HG03060 (cell line): ENCODE results near the gene NMB.

Experiments used
- ATAC-seq: cut with Tn5 transposase; IDR thresholded peaks from one replicate; pipeline ENCODE4 v1.9.1; 2021; ENCODE audit warnings: low read depth, moderate number of reproducible peaks; ENCODE audit not compliant: unreplicated experiment

The NMB gene

DNA sequence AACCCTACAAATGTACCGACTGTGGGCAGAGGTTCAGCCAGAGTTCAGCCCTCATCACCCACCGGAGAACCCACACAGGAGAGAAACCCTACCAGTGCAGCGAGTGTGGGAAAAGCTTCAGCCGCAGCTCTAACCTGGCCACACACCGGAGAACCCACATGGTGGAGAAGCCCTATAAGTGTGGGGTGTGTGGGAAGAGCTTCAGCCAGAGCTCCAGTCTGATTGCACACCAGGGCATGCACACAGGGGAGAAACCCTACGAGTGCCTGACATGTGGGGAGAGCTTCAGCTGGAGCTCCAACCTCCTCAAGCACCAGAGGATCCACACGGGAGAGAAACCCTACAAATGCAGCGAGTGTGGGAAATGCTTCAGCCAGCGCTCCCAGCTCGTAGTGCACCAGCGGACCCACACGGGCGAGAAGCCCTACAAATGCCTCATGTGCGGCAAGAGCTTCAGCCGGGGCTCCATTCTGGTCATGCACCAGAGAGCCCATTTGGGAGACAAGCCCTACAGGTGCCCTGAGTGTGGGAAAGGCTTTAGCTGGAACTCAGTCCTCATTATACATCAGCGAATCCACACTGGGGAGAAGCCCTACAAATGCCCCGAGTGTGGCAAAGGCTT, 36.5 kb downstream of the NMB start:
- no peak for ATAC-seq

DNA sequence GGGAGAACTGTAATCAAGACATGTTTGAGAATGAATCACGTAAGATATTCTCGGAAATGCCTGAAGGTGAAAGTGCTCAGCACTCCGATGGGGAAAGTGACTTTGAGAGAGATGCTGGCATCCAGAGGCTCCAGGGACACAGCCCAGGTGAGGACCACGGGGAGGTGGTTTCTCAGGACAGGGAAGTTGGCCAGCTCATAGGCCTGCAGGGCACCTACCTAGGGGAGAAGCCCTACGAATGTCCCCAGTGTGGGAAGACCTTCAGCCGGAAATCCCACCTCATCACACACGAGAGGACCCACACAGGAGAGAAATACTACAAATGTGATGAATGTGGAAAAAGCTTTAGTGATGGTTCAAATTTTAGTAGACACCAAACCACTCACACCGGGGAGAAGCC, 37.4 kb downstream of the NMB start:
- ATAC-seq: no peak

DNA sequence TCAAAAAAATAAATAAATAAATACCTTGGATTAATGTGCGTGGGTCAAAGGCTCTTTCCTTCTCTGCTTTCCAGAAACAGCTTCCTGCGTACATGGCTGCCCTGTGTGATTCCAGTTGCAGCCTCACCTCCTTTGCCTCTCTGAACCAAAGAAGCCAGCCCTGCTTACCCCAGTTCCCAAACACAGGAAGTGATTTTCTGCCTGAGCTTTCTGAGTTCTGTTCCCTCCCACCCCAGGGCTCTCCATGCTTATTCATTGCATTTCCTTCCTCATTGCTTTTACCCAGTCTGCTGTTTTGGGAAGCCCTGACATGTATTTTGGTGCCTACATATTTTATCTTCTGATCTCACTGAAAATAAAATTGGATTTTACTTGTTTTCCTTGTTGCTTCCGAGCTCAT, 41.8 kb downstream of the NMB start:
- ATAC-seq: no peak

DNA sequence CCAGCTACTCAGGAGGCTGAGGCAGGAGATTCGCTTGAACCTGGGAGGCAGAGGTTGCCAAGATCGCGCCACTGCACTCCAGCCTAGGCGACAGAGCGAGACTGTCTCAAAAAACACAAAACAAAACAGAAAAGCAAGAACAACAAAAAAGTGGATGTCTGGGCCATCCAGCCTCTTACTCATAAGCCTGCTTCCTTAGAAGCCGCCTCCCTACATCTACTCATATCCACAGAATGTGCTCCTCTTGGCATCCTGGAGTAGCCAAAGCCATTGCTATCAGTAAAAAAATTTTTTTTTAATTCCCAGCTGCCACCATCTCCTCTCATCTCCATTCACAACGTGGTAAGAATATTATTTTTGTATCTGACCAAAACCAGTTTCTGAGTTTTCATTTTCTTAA, 46.4 kb downstream of the NMB start:
- ATAC-seq: no peak

DNA sequence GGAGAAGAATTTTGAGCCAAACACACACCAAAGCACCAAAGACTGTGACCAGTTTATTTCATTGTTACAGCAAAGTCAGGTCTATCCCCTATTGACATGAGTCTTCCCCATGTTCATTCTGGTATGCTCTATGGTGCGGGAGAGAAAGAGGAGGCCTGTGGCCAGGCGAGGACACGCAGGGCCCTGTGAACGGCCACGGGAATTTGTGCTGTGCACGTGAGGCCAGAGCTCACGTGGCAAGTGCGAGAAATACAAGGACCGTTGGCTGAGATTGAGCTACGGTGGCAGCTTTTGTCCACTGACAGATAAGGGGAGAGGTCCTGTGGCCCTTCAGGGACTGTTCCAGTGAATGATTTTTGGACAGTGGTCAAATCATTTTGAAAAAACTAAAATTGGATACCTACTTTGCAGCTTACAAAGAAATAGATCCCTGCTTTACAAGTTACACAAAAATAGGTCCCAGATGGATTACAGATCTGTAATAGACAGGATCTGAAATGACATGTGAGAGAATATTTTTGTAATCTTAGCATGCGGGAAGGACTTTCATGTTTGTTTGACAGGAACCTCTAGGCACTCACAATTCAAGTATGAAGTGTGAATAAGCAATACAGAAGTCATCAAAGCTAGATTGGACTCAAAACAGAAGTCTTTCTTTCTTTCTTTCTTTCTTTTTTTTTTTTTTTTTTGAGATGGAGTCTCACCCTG, 48.0 kb downstream of the NMB start:
- no peak for ATAC-seq

DNA sequence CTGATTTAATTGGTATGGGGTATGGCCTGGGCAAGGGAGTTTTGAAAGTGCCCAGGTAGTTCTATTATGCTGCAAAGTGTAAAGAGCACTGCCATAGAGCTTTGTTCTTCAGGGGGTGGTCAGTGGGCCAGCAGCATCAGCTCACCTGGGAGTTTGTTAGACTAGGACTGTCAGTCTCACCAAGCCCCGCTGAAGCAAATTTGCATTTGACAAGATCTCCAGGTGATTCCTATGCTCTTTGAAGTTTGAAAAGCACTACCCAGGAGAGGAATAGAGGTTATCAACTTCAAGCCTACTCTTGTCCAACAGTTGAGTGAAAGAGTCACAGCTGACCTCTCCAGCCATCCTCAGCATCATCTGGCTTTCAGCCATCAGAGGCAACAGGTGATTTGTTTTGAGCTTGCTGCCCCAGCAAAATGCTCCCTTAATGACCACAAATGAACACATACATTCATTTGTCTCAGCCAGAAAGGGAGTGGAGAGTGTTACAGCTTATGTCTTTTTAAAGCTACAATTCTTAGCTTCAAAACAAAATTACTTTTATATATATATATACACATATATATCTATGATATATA, 49.2 kb downstream of the NMB start:
- ATAC-seq: no peak

DNA sequence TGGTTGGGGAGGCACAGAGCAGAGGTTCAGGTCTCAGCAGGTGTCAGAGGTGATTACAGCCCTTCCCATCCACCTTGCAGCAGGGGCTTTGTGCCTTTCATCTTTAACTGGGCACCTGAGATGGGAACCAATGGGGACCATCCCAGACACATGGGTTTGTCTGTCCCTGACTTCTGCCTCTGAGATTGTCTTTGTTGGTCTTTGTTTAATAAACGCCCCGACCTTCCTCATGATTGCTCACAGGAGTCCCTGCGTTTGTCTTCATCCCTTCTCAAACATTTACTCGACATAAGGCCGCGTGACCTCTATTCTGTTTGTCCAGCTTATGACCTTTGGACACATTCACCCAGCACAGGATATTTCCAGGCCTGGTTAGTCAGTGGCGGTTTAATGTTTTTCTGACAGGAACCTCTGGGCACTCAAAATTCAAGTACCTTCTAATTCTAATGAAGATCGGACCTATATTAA, 51.3 kb downstream of the NMB start:
- ATAC-seq: no peak

DNA sequence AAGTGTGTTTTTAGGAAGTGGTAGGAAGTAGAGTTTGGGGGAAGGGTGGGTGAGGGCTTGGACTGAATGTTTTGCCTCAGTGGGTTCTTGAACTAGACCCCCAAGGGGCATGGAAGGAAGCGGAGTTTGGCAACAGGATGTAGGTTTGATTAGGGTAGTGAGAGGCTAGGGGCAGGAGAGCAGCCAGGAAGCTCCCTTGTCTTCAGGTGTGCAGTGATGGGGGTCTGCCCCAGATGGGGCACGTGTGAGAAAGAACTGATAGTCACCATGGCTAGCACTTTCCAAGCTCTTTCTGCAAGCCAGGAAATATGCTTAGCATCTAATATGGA, 52.5 kb downstream of the NMB start:
- ATAC-seq: no peak
